Loucy (cell line): ENCODE measurements around the gene EIF4ENIF1.
"Not testable (repeated sequence)": the region's sequence is repeated elsewhere in the genome, so short reads cannot be mapped to it uniquely, and the experiment has no call there.

Source experiments
- H2AFZ ChIP-seq: fragments of 200-600 bp; sonication (generic); 2 replicates; pipeline ENCODE4 v1.6.0; 2016; ENCODE audit warnings: antibody characterized with exemption, mild to moderate bottlenecking, low read length, moderate library complexity
- H3F3A ChIP-seq: fragments of 200-600 bp; 2 replicates; pipeline ENCODE4 v1.6.0; 2016; ENCODE audit warnings: antibody characterized with exemption, low read depth, mild to moderate bottlenecking
- H3K27me3 ChIP-seq: fragments of 200-600 bp; sonication (generic); 2 replicates; pipeline ENCODE4 v1.6.1; 2014; ENCODE audit warnings: low read length, mild to moderate bottlenecking; ENCODE audit not compliant: insufficient read depth, poor library complexity, severe bottlenecking
- H3K36me3 ChIP-seq: fragments of 200-600 bp; sonication (generic); 2 replicates; pipeline ENCODE4 v1.6.1; 2016; ENCODE audit warnings: low read length; ENCODE audit not compliant: insufficient read depth
- H3K4me1 ChIP-seq: fragments of 200-600 bp; sonication (generic); 2 replicates; pipeline ENCODE4 v1.5.1; 2014; ENCODE audit warnings: low read length, mild to moderate bottlenecking; ENCODE audit not compliant: insufficient read depth, poor library complexity, severe bottlenecking
- H3K4me2 ChIP-seq: fragments of 200-600 bp; sonication (generic); 2 replicates; pipeline ENCODE4 v1.6.0; 2014; ENCODE audit warnings: antibody characterized with exemption, low read length, low read depth, mild to moderate bottlenecking; ENCODE audit not compliant: poor library complexity, severe bottlenecking
- H3K4me3 ChIP-seq: fragments of 200-600 bp; sonication (generic); 2 replicates; pipeline ENCODE4 v1.5.1; 2014; ENCODE audit warnings: low read length, mild to moderate bottlenecking, mixed read lengths; ENCODE audit not compliant: poor library complexity, severe bottlenecking
- H3K79me2 ChIP-seq: fragments of 200-600 bp; sonication (generic); 2 replicates; pipeline ENCODE4 v1.6.1; 2014; ENCODE audit warnings: low read length; ENCODE audit not compliant: insufficient read depth
- H3K9ac ChIP-seq: fragments of 200-600 bp; sonication (generic); 2 replicates; pipeline ENCODE4 v1.6.0; 2014; ENCODE audit warnings: mild to moderate bottlenecking, low read depth, low read length, moderate library complexity; ENCODE audit not compliant: poor library complexity, severe bottlenecking
- H3K9me2 ChIP-seq: fragments of 200-600 bp; sonication (generic); replicated peaks from 2 replicates; pipeline ENCODE4 v1.6.1; 2016; ENCODE audit warnings: low read depth, low read length, mixed read lengths
- H3K9me3 ChIP-seq: fragments of 200-600 bp; sonication (generic); 2 replicates; pipeline ENCODE4 v1.6.1; 2014; ENCODE audit warnings: mild to moderate bottlenecking, antibody characterized with exemption, low read length, low read depth; ENCODE audit not compliant: insufficient read depth
- H4K20me1 ChIP-seq: fragments of 200-600 bp; sonication (generic); 2 replicates; pipeline ENCODE4 v1.6.0; 2014; ENCODE audit warnings: antibody characterized with exemption, low read length, mild to moderate bottlenecking; ENCODE audit not compliant: insufficient read depth, poor library complexity, severe bottlenecking
- EZH2phosphoT487 ChIP-seq: fragments of 200-600 bp; IDR thresholded peaks from 2 replicates; pipeline ENCODE4 v1.6.1; 2018; ENCODE audit warnings: antibody characterized with exemption, mild to moderate bottlenecking, moderate library complexity, borderline replicate concordance
- TF ChIP-seq, protein P1 (sequence below): fragments of 200-600 bp; sonication (generic); conservative IDR thresholded peaks from 2 replicates; pipeline ENCODE4 v1.5.1; 2014; ENCODE audit warnings: mild to moderate bottlenecking, antibody characterized with exemption, low read length

EIF4ENIF1 gene

DNA sequence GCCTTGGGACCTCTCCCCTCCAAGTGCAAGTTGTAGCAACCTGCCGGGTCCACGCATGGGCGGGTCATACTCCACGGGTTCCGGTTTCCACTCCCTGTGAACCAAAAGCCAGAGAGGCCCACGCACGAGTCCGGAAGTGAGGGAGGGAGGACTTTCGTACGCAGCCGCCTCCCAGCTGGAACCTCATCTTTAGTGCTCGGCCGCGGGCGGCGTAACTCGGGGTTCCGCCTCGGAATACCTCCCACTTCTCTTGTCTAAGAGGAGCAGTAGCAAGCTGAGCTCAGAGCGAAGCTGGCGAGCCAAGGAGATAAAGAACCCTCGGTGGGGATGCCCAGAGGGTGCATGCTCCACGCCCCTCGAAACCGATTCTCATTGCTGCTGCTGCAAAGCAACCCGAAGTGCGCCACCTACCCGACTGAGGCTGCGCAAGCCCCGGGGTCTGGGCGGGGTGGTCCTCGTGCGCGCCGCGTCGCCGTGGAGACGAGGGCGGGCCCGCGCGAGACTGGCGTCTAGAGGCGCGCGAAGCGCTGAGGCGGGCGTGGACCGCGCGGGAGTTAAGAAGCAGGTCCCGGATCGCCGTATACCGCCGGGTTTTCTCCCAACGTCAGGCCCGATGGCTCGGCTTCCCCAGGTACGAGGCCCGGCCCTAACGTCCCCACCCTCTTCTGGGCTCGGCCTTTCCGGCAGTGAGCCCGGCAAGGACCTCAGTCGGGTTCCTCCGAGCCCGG lies 6.5 kb upstream of the EIF4ENIF1 start, which contains the start of gene SFI1:
Gene SFI1 (plus strand): TSS at position 530 of the 728 bp plus-strand sequence. CDS start 11,749 bp downstream, outside the sequence.
- Histone ChIP-seq H4K20me1 (no peaks in the 10 kb centered on the region), H3F3A (no peaks in the 10 kb centered on the region), H3K9me2 (no peaks in the 10 kb centered on the region), H3K4me1 (peaks cover 9% of the 10 kb centered on the region), H2AFZ (peak within 1 kb of the TSS; percentile 94), H3K4me3 (peak within 1 kb of the TSS; percentile 83), H3K9me3 (no peaks in the 10 kb centered on the region), H3K4me2 (peak within 1 kb of the TSS; percentile 92), H3K79me2 (peaks cover 35% of the 10 kb centered on the region), H3K27me3 (no peaks in the 10 kb centered on the region), H3K9ac (peak within 1 kb of the TSS; percentile 71), H3K36me3 (no peaks in the 10 kb centered on the region)
- TF ChIP-seq, protein P1, sequence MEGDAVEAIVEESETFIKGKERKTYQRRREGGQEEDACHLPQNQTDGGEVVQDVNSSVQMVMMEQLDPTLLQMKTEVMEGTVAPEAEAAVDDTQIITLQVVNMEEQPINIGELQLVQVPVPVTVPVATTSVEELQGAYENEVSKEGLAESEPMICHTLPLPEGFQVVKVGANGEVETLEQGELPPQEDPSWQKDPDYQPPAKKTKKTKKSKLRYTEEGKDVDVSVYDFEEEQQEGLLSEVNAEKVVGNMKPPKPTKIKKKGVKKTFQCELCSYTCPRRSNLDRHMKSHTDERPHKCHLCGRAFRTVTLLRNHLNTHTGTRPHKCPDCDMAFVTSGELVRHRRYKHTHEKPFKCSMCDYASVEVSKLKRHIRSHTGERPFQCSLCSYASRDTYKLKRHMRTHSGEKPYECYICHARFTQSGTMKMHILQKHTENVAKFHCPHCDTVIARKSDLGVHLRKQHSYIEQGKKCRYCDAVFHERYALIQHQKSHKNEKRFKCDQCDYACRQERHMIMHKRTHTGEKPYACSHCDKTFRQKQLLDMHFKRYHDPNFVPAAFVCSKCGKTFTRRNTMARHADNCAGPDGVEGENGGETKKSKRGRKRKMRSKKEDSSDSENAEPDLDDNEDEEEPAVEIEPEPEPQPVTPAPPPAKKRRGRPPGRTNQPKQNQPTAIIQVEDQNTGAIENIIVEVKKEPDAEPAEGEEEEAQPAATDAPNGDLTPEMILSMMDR, result peak; percentile 34
- no peak for TF ChIP-seq EZH2phosphoT487

DNA sequence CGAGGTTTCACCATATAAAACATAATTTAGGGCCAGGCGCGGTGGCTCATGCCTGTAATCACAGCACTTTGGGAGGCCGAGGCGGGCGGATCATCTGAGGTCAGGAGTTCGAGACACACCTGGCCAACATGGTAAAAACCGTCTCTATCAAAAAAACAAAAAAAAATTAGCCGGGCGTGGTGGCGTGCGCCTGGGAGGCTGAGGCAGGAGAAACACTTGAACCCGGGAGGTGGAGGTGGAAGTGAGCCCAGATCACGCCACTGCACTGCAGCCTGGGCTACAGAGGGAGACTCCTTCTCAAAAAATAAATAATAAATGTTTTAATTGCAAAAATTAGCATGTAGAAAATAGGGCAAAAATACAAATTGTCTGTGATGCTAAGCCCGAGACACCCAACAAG lies 5.7 kb upstream of the EIF4ENIF1 start:
- peak overlapping the region; percentile 92 for H3K4me2 ChIP-seq
- H3K9me3 ChIP-seq, result no peaks in the 10 kb centered on the region
- no peaks in the 10 kb centered on the region for H3K27me3 ChIP-seq
- H3K36me3 ChIP-seq, result no peaks in the 10 kb centered on the region
- peaks cover 14% of the 10 kb centered on the region for H3K4me1 ChIP-seq
- H3K9me2 ChIP-seq, result no peaks in the 10 kb centered on the region
- peak overlapping the region; percentile 71 for H3K9ac ChIP-seq
- peaks cover 41% of the 10 kb centered on the region for H3K79me2 ChIP-seq
- TF ChIP-seq EZH2phosphoT487, result no peak
- TF ChIP-seq, protein P1, result no peak
- H4K20me1 ChIP-seq, result no peaks in the 10 kb centered on the region
- peaks cover 2% of the 10 kb centered on the region; the same call in 1 of the 2 replicates for H3F3A ChIP-seq
- H3K4me3 ChIP-seq, result peak overlapping the region; percentile 83
- peak overlapping the region; percentile 94 for H2AFZ ChIP-seq

DNA sequence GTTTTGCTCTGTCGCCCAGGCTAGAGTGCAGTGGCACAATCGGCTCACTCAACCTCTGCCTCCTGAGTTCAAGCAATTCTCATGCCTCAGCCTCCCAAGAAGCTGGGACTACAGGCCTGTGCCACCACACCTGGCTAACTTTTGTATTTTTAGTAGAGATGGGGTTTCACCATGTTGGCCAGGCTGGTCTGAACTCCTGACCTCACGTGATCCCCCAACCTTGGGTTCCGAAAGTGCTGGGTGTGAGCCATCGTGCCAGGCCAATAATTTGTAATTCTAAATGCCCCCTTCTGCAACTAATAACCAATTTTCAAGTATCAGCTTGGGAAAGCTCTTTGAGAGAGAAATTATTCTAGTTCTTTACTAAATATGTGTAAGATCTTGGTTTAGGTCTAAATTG lies 3.7 kb upstream of the EIF4ENIF1 start:
- not testable (repeated sequence) for H3K4me2 ChIP-seq, H3K9me3 ChIP-seq, H2AFZ ChIP-seq, H4K20me1 ChIP-seq, H3F3A ChIP-seq, H3K9me2 ChIP-seq, H3K4me3 ChIP-seq, H3K36me3 ChIP-seq, H3K27me3 ChIP-seq, H3K9ac ChIP-seq
- Histone ChIP-seq H3K4me1 (peaks cover 18% of the 10 kb centered on the region), H3K79me2 (peaks cover 37% of the 10 kb centered on the region)

DNA sequence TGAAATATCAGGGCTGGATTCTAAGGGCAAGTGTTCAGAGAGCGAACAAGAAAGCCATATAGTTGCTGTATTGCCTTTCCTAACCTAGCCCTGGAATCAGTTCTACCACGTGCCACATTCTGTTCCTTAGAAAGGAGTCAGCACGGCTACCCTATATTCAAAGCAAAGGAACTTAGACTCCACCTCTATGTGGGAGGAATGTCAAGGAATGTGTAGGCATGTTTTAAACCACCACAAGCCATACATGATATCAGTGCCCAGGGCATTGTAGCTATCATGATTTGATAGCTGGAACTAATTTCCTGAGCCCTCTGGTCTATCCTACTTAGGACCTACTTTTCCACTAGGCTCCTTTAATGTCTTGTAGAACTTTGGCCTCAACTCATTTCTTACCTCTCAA lies 2.5 kb upstream of the EIF4ENIF1 start:
- no peak overlapping the region for H3K4me2 ChIP-seq
- H3F3A ChIP-seq, result peaks cover 4% of the 10 kb centered on the region; the same call in 1 of the 2 replicates
- no peaks in the 10 kb centered on the region for H3K9me3 ChIP-seq
- no peaks in the 10 kb centered on the region for H3K9me2 ChIP-seq
- H3K27me3 ChIP-seq, result no peaks in the 10 kb centered on the region
- H3K9ac ChIP-seq, result no peak overlapping the region
- no peak for TF ChIP-seq EZH2phosphoT487
- TF ChIP-seq, protein P1, result no peak
- H3K4me3 ChIP-seq, result no peak overlapping the region
- no peaks in the 10 kb centered on the region for H3K36me3 ChIP-seq
- peaks cover 26% of the 10 kb centered on the region for H3K4me1 ChIP-seq
- peaks cover 39% of the 10 kb centered on the region for H3K79me2 ChIP-seq
- H2AFZ ChIP-seq, result no peak overlapping the region
- peaks cover 19% of the 10 kb centered on the region for H4K20me1 ChIP-seq
